ENCODE data around the gene ACAP3.

GRCh38 chr1:1335283-1335682, 27.6 kb upstream of the ACAP3 start:
- no peak for TF ChIP-seq POLR2A (IDR thresholded peaks at IDR 0.05; ENCODE audit: low read depth, low read length)
- TF ChIP-seq POLR2AphosphoS5 (IDR thresholded peaks at IDR 0.05; ENCODE audit: low read depth, low read length), result no peak
- no peak for TF ChIP-seq TAF1 (IDR thresholded peaks at IDR 0.05; ENCODE audit: low read depth, low read length)
- no peak for TF ChIP-seq POU2F2 (IDR thresholded peaks at IDR 0.05; ENCODE audit: low read depth, low read length)
